ENCODE data around the gene SEMA6B. TPM values are rescaled to one million over a fixed set of nuclear protein-coding genes. Genes with fewer than 3 reads are reported as not detected.

Gene SEMA6B
- polyA plus RNA-seq, 1 donor (not counting 4 experiments of a cell fraction or from before 2014, with no cell fraction given) = 0.41 TPM

DNA sequence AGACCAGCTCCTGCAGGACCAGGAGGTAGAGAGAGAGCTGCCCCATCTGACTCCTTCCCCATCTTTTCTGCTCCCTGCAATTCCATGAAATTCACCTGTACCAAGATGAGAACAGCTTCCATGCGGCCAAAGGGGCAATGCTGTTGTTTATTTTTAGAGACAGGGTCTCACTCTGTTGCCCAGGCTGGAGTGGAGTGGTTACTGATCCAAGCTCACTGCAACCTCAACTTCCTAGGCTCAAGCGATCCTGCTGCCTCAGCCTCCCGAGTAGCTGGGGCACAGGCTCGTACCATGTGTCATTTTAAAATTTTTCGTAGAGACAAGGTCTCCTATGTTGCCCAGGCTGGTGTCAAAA, 37.6 kb downstream of the SEMA6B start:
- Histone ChIP-seq H3K27me3 (ENCODE audit: control insufficient read depth, extremely low read depth, insufficient read depth, low read length) (peaks cover 8% of the 10 kb centered on the region), H3K4me3 (ENCODE audit: control insufficient read depth in 2 of 3, extremely low read depth in 1 of 3, insufficient read depth in 2 of 3, low read depth in 1 of 3, low read length in 3 of 3) (no peak overlapping the region), H3K36me3 (ENCODE audit: control insufficient read depth in 2 of 2, extremely low read depth in 1 of 2, insufficient read depth in 2 of 2, low read length in 2 of 2) (no peaks in the 10 kb centered on the region), H3K9me3 (ENCODE audit: control insufficient read depth, low read depth, low read length) (no peaks in the 10 kb centered on the region), H3K4me2 (ENCODE audit: control insufficient read depth, extremely low read depth, insufficient read depth, low read depth, low read length) (no peak overlapping the region), H2AFZ (ENCODE audit: control insufficient read depth, low read length) (no peak overlapping the region), H3K9ac (ENCODE audit: control insufficient read depth, extremely low read depth, insufficient read depth, low read length) (no peak overlapping the region), H3K4me1 (ENCODE audit: control insufficient read depth, extremely low read depth, insufficient read depth, low read length) (peaks cover 11% of the 10 kb centered on the region), H3K9me1 (ENCODE audit: control insufficient read depth, extremely low read depth, insufficient read depth, low read length) (no peaks in the 10 kb centered on the region), H4K20me1 (ENCODE audit: control insufficient read depth, extremely low read depth, insufficient read depth, low read length) (no peaks in the 10 kb centered on the region), H3K79me2 (ENCODE audit: control insufficient read depth, insufficient read depth, low read length) (no peaks in the 10 kb centered on the region), H3K27ac (ENCODE audit: control insufficient read depth, insufficient read depth, low read length) (no peak overlapping the region)
- no peak for TF ChIP-seq EZH2 (IDR thresholded peaks at IDR 0.05; ENCODE audit: low read length)
- TF ChIP-seq, protein P1, sequence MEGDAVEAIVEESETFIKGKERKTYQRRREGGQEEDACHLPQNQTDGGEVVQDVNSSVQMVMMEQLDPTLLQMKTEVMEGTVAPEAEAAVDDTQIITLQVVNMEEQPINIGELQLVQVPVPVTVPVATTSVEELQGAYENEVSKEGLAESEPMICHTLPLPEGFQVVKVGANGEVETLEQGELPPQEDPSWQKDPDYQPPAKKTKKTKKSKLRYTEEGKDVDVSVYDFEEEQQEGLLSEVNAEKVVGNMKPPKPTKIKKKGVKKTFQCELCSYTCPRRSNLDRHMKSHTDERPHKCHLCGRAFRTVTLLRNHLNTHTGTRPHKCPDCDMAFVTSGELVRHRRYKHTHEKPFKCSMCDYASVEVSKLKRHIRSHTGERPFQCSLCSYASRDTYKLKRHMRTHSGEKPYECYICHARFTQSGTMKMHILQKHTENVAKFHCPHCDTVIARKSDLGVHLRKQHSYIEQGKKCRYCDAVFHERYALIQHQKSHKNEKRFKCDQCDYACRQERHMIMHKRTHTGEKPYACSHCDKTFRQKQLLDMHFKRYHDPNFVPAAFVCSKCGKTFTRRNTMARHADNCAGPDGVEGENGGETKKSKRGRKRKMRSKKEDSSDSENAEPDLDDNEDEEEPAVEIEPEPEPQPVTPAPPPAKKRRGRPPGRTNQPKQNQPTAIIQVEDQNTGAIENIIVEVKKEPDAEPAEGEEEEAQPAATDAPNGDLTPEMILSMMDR (optimal IDR thresholded peaks at IDR 0.05 in 1 of 3, IDR thresholded peaks at IDR 0.05 in 1 of 3, conservative IDR thresholded peaks at IDR 0.05 in 1 of 3; ENCODE audit: extremely low read depth in 1 of 3, insufficient read depth in 2 of 3, low read length in 3 of 3) = no peak
- FAIRE-seq (no peak), DNase-seq (ENCODE audit: low read depth, low spot score) (no peak)
- dilution Hi-C loops (cut with MboI; ENCODE audit: extremely low pct_ligation_motif_present, low sequenced_read_pairs) = no loop called here

DNA sequence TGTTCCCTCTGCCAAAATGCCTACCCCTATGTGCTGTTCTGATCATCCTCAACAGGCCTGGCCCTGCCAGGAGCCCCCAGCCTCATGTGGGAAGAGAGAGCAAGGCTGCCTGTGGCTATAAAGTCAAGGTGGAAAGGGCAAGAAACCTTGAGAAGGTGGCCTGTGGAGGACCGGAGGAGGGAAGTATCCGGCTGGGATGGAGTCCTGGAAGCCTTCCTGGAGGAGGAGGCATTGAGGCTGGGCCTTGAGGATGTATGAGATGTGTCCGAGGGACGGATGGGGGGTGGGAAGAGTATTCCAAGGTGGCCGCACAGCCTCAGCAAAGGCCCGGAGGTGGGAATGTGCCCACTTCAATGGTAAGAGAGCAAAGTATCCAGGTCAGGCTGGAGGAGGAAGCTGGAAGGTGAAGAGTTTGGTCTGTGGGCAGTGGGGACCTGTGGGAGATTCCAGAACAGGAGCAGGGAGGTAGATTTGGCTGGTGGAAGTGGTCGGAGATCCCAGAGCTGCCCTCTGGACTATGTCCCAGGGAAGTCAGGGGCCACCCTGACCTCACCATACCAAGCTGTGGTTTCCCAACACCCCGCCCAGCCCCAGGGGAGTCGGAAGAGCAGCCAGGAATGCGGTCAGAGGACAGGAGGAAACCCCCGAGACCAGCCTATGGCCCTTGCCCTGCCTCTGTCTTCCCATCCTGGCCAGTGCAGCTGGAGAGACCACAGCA, 38.2 kb downstream of the SEMA6B start:
- dilution Hi-C loops (cut with MboI; ENCODE audit: extremely low pct_ligation_motif_present, low sequenced_read_pairs) = no loop called here
- Histone ChIP-seq H3K4me1 (ENCODE audit: control insufficient read depth, extremely low read depth, insufficient read depth, low read length) (peaks cover 11% of the 10 kb centered on the region), H2AFZ (ENCODE audit: control insufficient read depth, low read length) (no peak overlapping the region), H3K36me3 (ENCODE audit: control insufficient read depth in 2 of 2, extremely low read depth in 1 of 2, insufficient read depth in 2 of 2, low read length in 2 of 2) (no peaks in the 10 kb centered on the region), H3K4me3 (ENCODE audit: control insufficient read depth in 2 of 3, extremely low read depth in 1 of 3, insufficient read depth in 2 of 3, low read depth in 1 of 3, low read length in 3 of 3) (no peak overlapping the region), H3K4me2 (ENCODE audit: control insufficient read depth, extremely low read depth, insufficient read depth, low read depth, low read length) (no peak overlapping the region), H3K9me3 (ENCODE audit: control insufficient read depth, low read depth, low read length) (no peaks in the 10 kb centered on the region), H4K20me1 (ENCODE audit: control insufficient read depth, extremely low read depth, insufficient read depth, low read length) (no peaks in the 10 kb centered on the region), H3K27ac (ENCODE audit: control insufficient read depth, insufficient read depth, low read length) (no peak overlapping the region), H3K9me1 (ENCODE audit: control insufficient read depth, extremely low read depth, insufficient read depth, low read length) (no peaks in the 10 kb centered on the region), H3K79me2 (ENCODE audit: control insufficient read depth, insufficient read depth, low read length) (no peaks in the 10 kb centered on the region), H3K27me3 (ENCODE audit: control insufficient read depth, extremely low read depth, insufficient read depth, low read length) (peaks cover 8% of the 10 kb centered on the region), H3K9ac (ENCODE audit: control insufficient read depth, extremely low read depth, insufficient read depth, low read length) (no peak overlapping the region)
- no peak for TF ChIP-seq EZH2 (IDR thresholded peaks at IDR 0.05; ENCODE audit: low read length)
- TF ChIP-seq, protein P1 (optimal IDR thresholded peaks at IDR 0.05 in 1 of 3, IDR thresholded peaks at IDR 0.05 in 1 of 3, conservative IDR thresholded peaks at IDR 0.05 in 1 of 3; ENCODE audit: extremely low read depth in 1 of 3, insufficient read depth in 2 of 3, low read length in 3 of 3) = no peak
- FAIRE-seq = no peak
- DNase-seq (ENCODE audit: low read depth, low spot score) = no peak

Measured in keratinocyte (primary cell).